ENCODE data around the gene FGF16.

DNA sequence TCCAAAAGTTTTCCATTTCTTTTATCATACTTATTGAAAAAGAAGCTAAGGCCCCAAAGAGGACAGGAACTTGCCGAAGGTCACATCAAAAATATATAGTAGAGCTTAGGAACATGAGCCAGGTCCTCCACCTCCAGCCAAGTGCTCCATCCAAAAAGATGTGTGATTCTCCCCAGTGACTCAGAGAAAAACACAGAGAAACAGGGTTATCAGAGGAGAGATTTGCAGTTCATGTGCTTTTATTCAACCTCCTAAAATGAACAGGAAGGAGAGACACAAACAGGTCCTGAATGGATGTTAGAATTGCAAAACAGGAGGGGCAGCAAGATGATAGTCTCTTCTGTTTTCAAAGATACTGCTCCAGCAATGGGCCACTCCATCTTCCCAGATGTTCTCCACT is 19.6 kb upstream of the FGF16 start:
- TF ChIP-seq, protein P1, sequence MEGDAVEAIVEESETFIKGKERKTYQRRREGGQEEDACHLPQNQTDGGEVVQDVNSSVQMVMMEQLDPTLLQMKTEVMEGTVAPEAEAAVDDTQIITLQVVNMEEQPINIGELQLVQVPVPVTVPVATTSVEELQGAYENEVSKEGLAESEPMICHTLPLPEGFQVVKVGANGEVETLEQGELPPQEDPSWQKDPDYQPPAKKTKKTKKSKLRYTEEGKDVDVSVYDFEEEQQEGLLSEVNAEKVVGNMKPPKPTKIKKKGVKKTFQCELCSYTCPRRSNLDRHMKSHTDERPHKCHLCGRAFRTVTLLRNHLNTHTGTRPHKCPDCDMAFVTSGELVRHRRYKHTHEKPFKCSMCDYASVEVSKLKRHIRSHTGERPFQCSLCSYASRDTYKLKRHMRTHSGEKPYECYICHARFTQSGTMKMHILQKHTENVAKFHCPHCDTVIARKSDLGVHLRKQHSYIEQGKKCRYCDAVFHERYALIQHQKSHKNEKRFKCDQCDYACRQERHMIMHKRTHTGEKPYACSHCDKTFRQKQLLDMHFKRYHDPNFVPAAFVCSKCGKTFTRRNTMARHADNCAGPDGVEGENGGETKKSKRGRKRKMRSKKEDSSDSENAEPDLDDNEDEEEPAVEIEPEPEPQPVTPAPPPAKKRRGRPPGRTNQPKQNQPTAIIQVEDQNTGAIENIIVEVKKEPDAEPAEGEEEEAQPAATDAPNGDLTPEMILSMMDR (IDR thresholded peaks at IDR 0.05): no peak
- TF ChIP-seq EP300 (IDR thresholded peaks at IDR 0.05) (no peak), POLR2A (IDR thresholded peaks at IDR 0.05) (no peak), POLR2AphosphoS5 (IDR thresholded peaks at IDR 0.05) (no peak)

Data from stomach (tissue), 4 donors.